Caco-2 (cell line): ENCODE data around the gene RNPEP. TPM values are rescaled to one million over a fixed set of nuclear protein-coding genes. Genes with fewer than 3 reads are reported as not detected.

Source experiments
- BruUV-seq: library from RNA; stranded (reverse); fragments of 400-500 nt; replicated peaks from 2 replicates; lab custom pipeline; 2021; lab: Mats Ljungman, UMichigan
- CTCF ChIA-PET: fragments of 300-600 bp; sonication (Branson Sonifier 250); formaldehyde crosslinking; loops from one replicate; lab custom pipeline; 2022; ENCODE audit warnings: antibody characterized with exemption; lab: Charles Lee
- POLR2A ChIA-PET: fragments of 300-600 bp; sonication (Branson Sonifier 250); formaldehyde crosslinking; loops from one replicate; lab custom pipeline; 2022; ENCODE audit warnings: antibody characterized with exemption; lab: Charles Lee
- DNase-seq, 2 experiments: peaks; one replicate each; pipeline versions ENCODE4 v3.0.0 to v3.0.0-alpha.2; 2020 to 2022
- H3K27me3 ChIP-seq: replicated peaks from 2 replicates; pipeline ENCODE4 v1.6.0; 2011; ENCODE audit warnings: low read length; ENCODE audit not compliant: control insufficient read depth, insufficient read depth
- H3K36me3 ChIP-seq: 2 replicates; pipeline ENCODE4 v1.5.1; 2011; ENCODE audit warnings: low read length; ENCODE audit not compliant: control insufficient read depth, insufficient read depth
- H3K4me1 ChIP-seq: fragments of 250-450 bp; sonication (Bioruptor Pico); 2 replicates; pipeline ENCODE4 v1.5.1; 2020; ENCODE audit warnings: mild to moderate bottlenecking
- H3K4me3 ChIP-seq: 2 replicates; pipeline ENCODE4 v1.5.1; 2011; ENCODE audit warnings: low read depth, mild to moderate bottlenecking, control low read depth, low read length
- H3K9me3 ChIP-seq: fragments of 250-450 bp; sonication (Bioruptor Pico); 2 replicates; pipeline ENCODE4 v1.5.1; 2020; ENCODE audit warnings: mild to moderate bottlenecking, moderate library complexity
- H3K27ac Mint-ChIP-seq: one replicate; pipeline ENCODE4 v1.8.0; 2022; ENCODE audit warnings: mixed read lengths; ENCODE audit not compliant: unreplicated experiment
- H3K27me3 Mint-ChIP-seq: one replicate; pipeline ENCODE4 v1.8.0; 2022; ENCODE audit warnings: mixed read lengths; ENCODE audit not compliant: insufficient read depth, unreplicated experiment
- H3K36me3 Mint-ChIP-seq: one replicate; pipeline ENCODE4 v1.8.0; 2022; ENCODE audit warnings: mild to moderate bottlenecking, mixed read lengths; ENCODE audit not compliant: insufficient read depth, unreplicated experiment
- H3K4me1 Mint-ChIP-seq: one replicate; pipeline ENCODE4 v1.8.0; 2022; ENCODE audit warnings: low read depth, mixed read lengths; ENCODE audit not compliant: unreplicated experiment
- H3K4me3 Mint-ChIP-seq: one replicate; pipeline ENCODE4 v1.8.0; 2022; ENCODE audit warnings: mild to moderate bottlenecking, moderate library complexity, mixed read lengths; ENCODE audit not compliant: unreplicated experiment
- H3K9me3 Mint-ChIP-seq: one replicate; pipeline ENCODE4 v1.8.0; 2022; ENCODE audit warnings: mixed read lengths; ENCODE audit not compliant: unreplicated experiment
- intact Hi-C: fragments of 100-400 bp; cut with micrococcal nuclease; formaldehyde crosslinking; loops from one replicate; pipeline ENCODE4 v1.10.0; 2022; ENCODE audit not compliant: unreplicated experiment
- total RNA-seq: library from RNA; stranded (reverse); gene quantifications from 2 replicates; pipeline ENCODE4 v1.2.3, GENCODE V29; 2022
- TF ChIP-seq, protein P1 (sequence below), 2 experiments: fragments of 200-600 bp in 1 of 2; IDR thresholded peaks; 1 replicate in 1 of 2; 2 replicates in 1 of 2; pipeline versions ENCODE4 v1.5.1 to v1.8.0; 2011 to 2022; ENCODE audit warnings: antibody characterized with exemption in 1 of 2, control low read depth in 1 of 2, inconsistent platforms in 1 of 2, low read depth in 1 of 2, low read length in 1 of 2, mild to moderate bottlenecking in 1 of 2, moderate library complexity in 1 of 2; ENCODE audit not compliant: insufficient read depth in 1 of 2, severe bottlenecking in 1 of 2, unreplicated experiment in 1 of 2

Gene RNPEP
- total RNA-seq, 1 experiment from 2014 or later = 75.9 TPM

DNA sequence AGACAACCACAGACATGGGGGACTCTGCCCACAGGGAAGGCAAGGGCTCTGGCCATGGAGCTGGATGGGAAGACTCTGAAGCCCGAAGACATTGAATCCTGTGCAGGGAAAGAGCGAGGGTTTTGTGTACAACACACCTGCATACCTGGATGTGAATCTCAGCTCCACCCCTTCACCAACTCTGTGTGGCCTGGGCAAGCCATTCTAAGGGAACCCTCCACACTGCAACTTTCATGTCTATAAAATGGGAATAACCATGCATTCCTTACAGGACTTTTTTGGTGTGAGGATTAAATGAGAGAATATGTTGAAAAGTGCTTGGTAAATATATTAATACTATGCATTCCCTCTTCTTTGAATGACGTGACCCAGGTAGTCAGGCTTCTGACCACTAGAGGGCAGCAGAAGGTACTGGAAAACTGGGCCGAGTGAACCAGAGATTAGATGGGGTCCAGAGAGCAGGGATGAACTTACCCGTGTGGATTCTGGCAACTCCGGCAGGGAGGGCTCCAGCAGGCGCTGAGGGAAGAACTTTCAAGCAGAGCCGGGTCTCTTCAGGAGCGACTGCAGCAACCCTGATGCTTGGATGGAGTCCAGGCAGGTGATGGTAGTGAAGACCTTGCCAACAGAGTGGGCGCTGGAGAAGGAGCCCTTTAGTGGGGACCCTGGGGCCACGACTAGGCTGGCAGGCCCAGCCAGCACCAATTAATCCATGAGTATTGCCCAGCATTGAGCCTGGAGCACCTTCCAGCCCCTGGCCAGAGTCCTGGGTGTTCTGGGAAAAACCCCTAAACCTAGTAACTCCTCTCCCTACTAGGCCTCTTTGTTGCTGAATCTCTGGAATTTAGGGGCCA, 27.1 kb downstream of the RNPEP start:
- BruUV-seq = no TSS peak
- peaks cover 90% of the 10 kb centered on the region for H3K36me3 Mint-ChIP-seq
- intact Hi-C loops = loop anchor here (1.0 to 5.0 kb wide), 8 partner anchors 9 to 110 kb away; no protein-coding TSS in a partner anchor
- CTCF ChIA-PET = interaction anchor here (0.5 to 4.5 kb wide), 26 partner anchors 8 to 134 kb away, joined by 3 to 46 read pairs (median 4); partner anchors contain the start of gene GPR37L1
- H3K9me3 ChIP-seq = no peaks in the 10 kb centered on the region
- TF ChIP-seq, protein P1, sequence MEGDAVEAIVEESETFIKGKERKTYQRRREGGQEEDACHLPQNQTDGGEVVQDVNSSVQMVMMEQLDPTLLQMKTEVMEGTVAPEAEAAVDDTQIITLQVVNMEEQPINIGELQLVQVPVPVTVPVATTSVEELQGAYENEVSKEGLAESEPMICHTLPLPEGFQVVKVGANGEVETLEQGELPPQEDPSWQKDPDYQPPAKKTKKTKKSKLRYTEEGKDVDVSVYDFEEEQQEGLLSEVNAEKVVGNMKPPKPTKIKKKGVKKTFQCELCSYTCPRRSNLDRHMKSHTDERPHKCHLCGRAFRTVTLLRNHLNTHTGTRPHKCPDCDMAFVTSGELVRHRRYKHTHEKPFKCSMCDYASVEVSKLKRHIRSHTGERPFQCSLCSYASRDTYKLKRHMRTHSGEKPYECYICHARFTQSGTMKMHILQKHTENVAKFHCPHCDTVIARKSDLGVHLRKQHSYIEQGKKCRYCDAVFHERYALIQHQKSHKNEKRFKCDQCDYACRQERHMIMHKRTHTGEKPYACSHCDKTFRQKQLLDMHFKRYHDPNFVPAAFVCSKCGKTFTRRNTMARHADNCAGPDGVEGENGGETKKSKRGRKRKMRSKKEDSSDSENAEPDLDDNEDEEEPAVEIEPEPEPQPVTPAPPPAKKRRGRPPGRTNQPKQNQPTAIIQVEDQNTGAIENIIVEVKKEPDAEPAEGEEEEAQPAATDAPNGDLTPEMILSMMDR (IDR thresholded peaks at IDR 0.05; ENCODE audit: insufficient read depth in 1 of 2, low read depth in 1 of 2, low read length in 1 of 2, severe bottlenecking in 1 of 2, unreplicated experiment in 1 of 2) = peak; percentile 88 to 93
- H3K4me1 Mint-ChIP-seq = peaks cover 30% of the 10 kb centered on the region
- DNase-seq = peak; percentile 89 to 91
- POLR2A ChIA-PET = interaction anchor here (0.5 to 3.2 kb wide), 39 partner anchors 9 to 853 kb away, joined by 3 to 109 read pairs (median 5); partner anchors contain the start of genes PPP1R12B, RNPEP and TIMM17A
- H3K27me3 Mint-ChIP-seq = no peaks in the 10 kb centered on the region
- H3K27ac Mint-ChIP-seq = peak overlapping the region; percentile 58
- H3K9me3 Mint-ChIP-seq = no peaks in the 10 kb centered on the region
- H3K4me3 Mint-ChIP-seq = peak overlapping the region; percentile 72
- H3K36me3 ChIP-seq = peaks cover 18% of the 10 kb centered on the region
- H3K27me3 ChIP-seq = no peaks in the 10 kb centered on the region
- peak overlapping the region; percentile 19 for H3K4me3 ChIP-seq
- H3K4me1 ChIP-seq = peaks cover 56% of the 10 kb centered on the region

DNA sequence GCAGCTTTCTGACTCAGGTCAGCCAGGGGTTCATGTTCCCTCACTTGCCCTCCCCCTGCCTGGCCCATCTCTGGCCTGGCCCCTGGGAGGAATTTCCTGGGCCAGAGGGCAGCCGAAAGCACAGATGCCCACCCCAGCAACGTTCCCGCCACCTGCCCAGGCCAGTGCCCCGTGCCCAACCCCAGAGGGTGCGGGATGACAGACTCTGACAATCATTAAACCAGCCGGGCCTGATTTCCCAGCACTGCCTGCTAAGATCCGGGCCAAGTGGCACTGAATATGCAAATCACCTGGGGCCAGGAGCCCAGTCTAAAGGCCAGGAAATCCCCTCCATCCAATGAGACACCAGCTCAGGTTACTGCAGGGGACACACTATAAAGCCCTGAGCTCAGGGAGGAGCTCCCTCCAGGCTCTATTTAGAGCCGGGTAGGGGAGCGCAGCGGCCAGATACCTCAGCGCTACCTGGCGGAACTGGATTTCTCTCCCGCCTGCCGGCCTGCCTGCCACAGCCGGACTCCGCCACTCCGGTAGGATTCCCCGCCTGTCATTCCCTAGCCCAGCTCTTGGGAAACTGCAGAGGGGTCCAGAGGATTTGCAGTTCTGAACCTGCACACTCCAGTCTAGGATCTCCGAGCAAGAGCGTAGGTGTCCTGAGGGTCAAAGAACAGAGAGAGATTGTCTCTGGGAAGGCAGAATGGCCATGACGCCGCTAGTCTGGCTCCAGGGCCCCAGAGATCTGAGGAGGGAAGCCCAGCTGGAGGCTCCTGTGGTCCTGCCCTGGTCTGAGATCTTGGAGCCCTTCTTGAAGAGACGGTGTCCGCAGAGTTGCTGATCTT, 27.9 kb downstream of the RNPEP start, which contains the start of gene ELF3:
Gene ELF3, plus strand, starts transcription at position 408 of the 836 bp plus-strand sequence. CDS start 550 bp downstream, outside the sequence.
- Mint-ChIP-seq H3K27ac (peak within 1 kb of the TSS; percentile 58), H3K9me3 (no peaks in the 10 kb centered on the region), H3K27me3 (no peaks in the 10 kb centered on the region), H3K4me1 (peaks cover 25% of the 10 kb centered on the region), H3K36me3 (peaks cover 92% of the 10 kb centered on the region), H3K4me3 (peak within 1 kb of the TSS; percentile 72)
- POLR2A ChIA-PET = interaction anchor here (0.5 to 3.2 kb wide), 41 partner anchors 8 to 1311 kb away, joined by 3 to 109 read pairs (median 5); partner anchors contain the start of genes PPP1R12B, RNPEP and TIMM17A
- H3K4me1 ChIP-seq = peaks cover 55% of the 10 kb centered on the region
- intact Hi-C loops = loop anchor here (1.0 kb wide), 3 partner anchors 8 to 96 kb away; no protein-coding TSS in a partner anchor
- peak within 1 kb of the TSS; percentile 83 for H3K4me3 ChIP-seq
- peaks cover 18% of the 10 kb centered on the region for H3K36me3 ChIP-seq
- TF ChIP-seq, protein P1 (IDR thresholded peaks at IDR 0.05; ENCODE audit: insufficient read depth in 1 of 2, low read depth in 1 of 2, low read length in 1 of 2, severe bottlenecking in 1 of 2, unreplicated experiment in 1 of 2) = no peak
- DNase-seq = peak; percentile 97 to 98
- no peaks in the 10 kb centered on the region for H3K9me3 ChIP-seq
- H3K27me3 ChIP-seq = no peaks in the 10 kb centered on the region
- CTCF ChIA-PET = interaction anchor here (0.6 to 4.5 kb wide), 20 partner anchors 9 to 133 kb away, joined by 3 to 46 read pairs (median 4); partner anchors contain the start of gene GPR37L1
- BruUV-seq = TSS peak; percentile 59
